Ecto neural progenitor cell (in vitro differentiated cells): ENCODE measurements around the gene GK2.

Source experiments
- DNase-seq: peaks from one replicate; pipeline ENCODE4 v3.0.0-alpha.2; 2018; ENCODE audit warnings: low spot score

Gene GK2

DNA sequence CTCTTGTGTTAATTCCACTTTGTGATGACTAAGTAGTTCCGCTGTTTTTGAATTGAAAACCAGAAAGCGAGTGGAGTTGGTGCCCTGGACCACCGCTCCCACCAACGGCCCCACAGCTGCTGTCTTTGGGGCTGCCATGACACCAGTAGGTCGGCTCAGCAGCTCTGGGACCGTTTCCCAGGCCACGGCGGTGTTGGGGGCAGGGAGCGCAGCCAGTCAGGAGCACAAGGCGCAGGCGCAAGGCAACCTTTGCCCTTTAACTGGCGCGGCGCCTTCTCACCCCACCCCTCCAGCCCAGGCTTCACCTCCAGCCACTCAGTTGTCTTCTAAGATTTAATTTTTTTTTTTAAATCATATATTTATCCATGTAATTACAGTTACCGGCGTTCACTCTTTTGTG is at the start of gene GK2:
TSS of gene GK2 (minus strand) at position 166 of the 400 bp plus-strand sequence. CDS start at position 138, 28 bp downstream.
- DNase-seq = no peak

GRCh38 chr4:79455216-79455615 is 47.2 kb upstream of the GK2 start:
- no peak for DNase-seq

DNA sequence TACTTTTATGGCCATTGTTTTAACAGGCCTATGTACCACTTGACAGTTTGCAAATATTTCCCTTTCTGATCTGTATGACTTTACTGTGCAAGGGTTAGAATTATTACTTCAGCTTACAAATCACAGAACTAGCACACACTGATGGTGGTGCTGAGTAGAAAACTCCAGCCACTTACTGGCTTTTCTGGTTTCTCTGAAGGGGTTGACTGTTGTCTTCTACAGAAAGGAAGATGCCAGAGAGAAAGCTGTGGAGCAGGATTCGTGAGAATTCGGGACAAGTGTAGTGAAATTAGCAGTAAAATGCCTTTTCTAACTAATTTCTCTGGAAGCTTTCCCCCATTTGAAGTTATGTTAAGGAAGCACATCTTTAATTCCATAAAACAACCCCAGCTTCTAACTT is 46.6 kb upstream of the GK2 start:
- no peak for DNase-seq

DNA sequence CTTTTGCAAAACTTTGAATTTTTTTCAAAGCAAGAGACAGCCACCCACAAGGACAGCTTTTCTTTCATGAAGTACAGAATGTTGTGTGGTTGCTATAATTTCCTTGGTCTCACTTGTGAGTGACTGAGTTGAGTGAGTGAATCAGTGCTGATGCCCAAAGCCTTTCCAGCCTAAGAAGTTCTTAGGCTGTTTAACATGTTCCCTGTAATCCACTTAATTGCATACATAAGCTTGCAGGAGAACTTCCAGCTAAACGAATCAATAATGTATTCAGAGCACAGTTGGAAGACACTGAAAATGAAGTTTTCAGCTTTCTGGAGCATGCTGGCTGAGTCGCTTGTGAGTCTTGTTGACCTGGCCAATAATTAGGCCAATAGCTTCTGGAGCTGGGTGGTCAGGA is 42.0 kb upstream of the GK2 start:
- DNase-seq = no peak

GRCh38 chr4:79446145-79446544 is 38.1 kb upstream of the GK2 start:
- no peak for DNase-seq

DNA sequence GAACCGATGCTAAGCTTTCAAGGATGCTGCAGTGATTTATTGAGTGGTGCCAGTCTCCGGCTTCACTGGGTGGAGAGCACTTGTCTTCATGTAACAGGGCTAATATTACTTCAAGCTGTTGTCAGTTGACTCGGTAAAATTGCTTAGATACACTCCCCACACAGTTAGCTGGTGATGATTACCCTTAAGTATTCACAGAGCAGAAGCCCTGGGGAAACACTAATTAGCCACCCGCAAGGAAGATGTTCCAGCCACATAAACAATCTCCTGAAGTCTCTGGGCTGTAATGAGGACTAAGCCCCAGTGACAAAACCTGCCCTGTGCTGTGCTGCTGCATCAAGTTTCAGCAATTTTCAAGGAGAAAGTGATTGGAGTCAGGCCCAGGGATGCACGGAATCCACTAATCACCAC is 37.3 kb upstream of the GK2 start:
- peak; percentile 57 for DNase-seq

GRCh38 chr4:79442422-79442821 is 34.4 kb upstream of the GK2 start:
- no peak for DNase-seq

DNA sequence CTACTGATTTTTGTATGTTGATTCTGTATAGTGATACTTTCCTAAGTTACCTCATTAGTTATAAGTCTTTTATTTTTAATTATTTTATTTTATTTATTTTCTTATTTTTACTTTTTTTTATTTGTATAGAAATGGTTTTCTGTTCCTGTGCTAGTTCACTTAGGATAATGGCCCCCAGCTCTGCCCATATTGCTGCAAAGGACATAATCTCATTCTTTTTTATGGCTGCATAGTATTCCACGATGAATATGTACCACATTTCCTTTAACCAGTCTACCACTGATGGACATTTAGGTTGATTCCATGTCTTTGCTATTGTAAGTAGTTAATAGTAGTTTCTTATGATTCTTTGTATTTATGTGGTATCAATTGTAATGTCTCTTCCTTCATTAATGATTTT is 31.5 kb upstream of the GK2 start:
- DNase-seq = no peak

GRCh38 chr4:79431839-79432238 is 23.8 kb upstream of the GK2 start:
- DNase-seq = no peak

- DNase-seq = no peak
Measured at GRCh38 chr4:79429113-79429903, 21.3 kb upstream of the GK2 start.

DNA sequence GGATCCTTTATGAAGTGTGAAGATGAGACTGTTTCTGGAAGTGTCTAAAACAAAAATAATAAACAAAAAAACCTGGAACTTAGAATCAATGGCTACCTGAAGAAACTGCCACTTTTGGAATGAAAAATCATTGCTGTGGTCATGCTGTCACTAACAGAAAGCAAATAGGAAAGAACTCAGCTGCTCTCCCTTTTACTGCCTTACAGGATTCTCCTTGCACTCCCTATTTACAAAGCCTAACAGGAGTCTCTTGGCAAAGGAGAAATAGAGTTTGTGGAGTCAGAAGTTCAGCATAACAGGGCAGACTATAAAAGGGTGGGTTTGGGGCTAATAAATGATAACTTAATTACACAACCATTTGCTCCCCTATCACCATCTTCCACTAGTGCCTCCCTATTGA is 19.0 kb upstream of the GK2 start:
- no peak for DNase-seq

GRCh38 chr4:79425586-79425985 is 17.6 kb upstream of the GK2 start:
- no peak for DNase-seq

- no peak for DNase-seq
Measured at GRCh38 chr4:79421483-79421882, 13.5 kb upstream of the GK2 start.

GRCh38 chr4:79413886-79414285 is 5.9 kb upstream of the GK2 start:
- no peak for DNase-seq

- no peak for DNase-seq
Measured at GRCh38 chr4:79413032-79413885, 5.2 kb upstream of the GK2 start.

GRCh38 chr4:79404666-79405065 is 3.4 kb downstream of the GK2 start:
- DNase-seq = no peak

- DNase-seq = no peak
Measured at GRCh38 chr4:79403356-79403755, 4.7 kb downstream of the GK2 start.

GRCh38 chr4:79402332-79402851 is 5.6 kb downstream of the GK2 start:
- DNase-seq = no peak

GRCh38 chr4:79399076-79399475 is 9.0 kb downstream of the GK2 start:
- no peak for DNase-seq

- no peak for DNase-seq
Measured at GRCh38 chr4:79397951-79398350, 10.1 kb downstream of the GK2 start.

DNA sequence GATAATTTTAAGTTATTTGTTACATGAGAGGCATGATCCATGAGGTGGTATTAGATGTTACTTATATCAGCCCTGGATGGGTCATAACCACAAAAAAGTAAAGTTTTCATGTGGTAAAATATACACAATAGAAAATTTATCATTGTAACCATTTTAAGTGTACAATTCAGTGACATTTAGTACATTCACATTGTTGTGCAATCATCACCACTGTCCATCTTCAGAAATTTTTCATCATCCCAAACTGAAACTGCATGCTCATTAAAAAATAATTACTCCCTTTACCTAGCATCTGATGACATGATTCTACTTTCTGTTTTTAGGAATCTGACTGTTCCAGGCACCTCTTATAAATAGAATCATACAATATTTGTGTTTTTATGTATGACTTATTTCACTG is 11.2 kb downstream of the GK2 start:
- no peak for DNase-seq

GRCh38 chr4:79395841-79396240 is 12.2 kb downstream of the GK2 start:
- DNase-seq = no peak

DNA sequence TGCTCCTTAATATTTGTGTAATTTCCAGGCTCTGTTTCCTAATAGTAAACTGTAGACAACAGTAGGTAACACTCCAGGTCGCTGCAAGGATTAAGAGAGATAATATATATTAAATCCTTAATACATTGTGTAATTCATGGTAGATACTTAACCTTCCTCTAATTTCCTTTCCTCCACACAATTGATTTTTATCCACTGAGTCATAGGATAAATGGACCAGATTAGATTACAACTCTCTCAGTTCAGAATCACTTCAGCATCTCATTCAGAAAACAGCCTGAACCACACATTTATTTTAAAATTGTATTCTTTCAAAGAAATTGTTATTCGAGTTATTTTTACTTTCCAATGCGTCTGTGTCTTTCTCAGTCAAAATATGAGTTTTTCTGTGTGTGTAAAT is 17.1 kb downstream of the GK2 start:
- no peak for DNase-seq
